CD4-positive, alpha-beta memory T cell (primary cell): ENCODE results near the gene UBXN11. TPM values are rescaled to one million over a fixed set of nuclear protein-coding genes. Genes with fewer than 3 reads are reported as not detected.
"Not testable (repeated sequence)": the region's sequence is repeated elsewhere in the genome, so short reads cannot be mapped to it uniquely, and the experiment has no call there.

Experiments used
- CTCF ChIA-PET: fragments of 350-600 bp; sonication (Branson Sonifier 250); formaldehyde crosslinking; loops from one replicate; lab custom pipeline; 2021; ENCODE audit warnings: inconsistent platforms; ENCODE audit not compliant: partially characterized antibody; lab: Charles Lee
- POLR2A ChIA-PET: fragments of 350-600 bp; sonication (Branson Sonifier 250); formaldehyde crosslinking; loops from one replicate; lab custom pipeline; 2021; ENCODE audit not compliant: partially characterized antibody; lab: Charles Lee
- DNase-seq, 5 donors: peaks; one replicate each; pipeline versions ENCODE4 v3.0.0 to v3.0.0-alpha.2; 2020 to 2022; ENCODE audit warnings: mixed read lengths in 1 of 5
- H3K27ac ChIP-seq: one replicate; pipeline ENCODE4 v1.7.0; 2013; ENCODE audit warnings: low read depth, low read length
- H3K27me3 ChIP-seq: 2 replicates; pipeline ENCODE4 v1.7.0; 2013; ENCODE audit warnings: mild to moderate bottlenecking, low read length, moderate library complexity; ENCODE audit not compliant: insufficient read depth
- H3K36me3 ChIP-seq: 2 replicates; pipeline ENCODE4 v1.7.0; 2013; ENCODE audit warnings: mild to moderate bottlenecking, low read length, moderate library complexity; ENCODE audit not compliant: insufficient read depth
- H3K4me1 ChIP-seq: 2 replicates; pipeline ENCODE4 v1.7.0; 2013; ENCODE audit warnings: mild to moderate bottlenecking, low read length, moderate library complexity; ENCODE audit not compliant: insufficient read depth
- H3K4me3 ChIP-seq, 2 donors: one replicate each; pipeline ENCODE4 v1.7.0; 2013; ENCODE audit warnings: low read length in 2 of 2, mild to moderate bottlenecking in 1 of 2
- H3K9me3 ChIP-seq, 2 donors: one replicate each; pipeline ENCODE4 v1.7.0; 2013; ENCODE audit warnings: low read length in 2 of 2, control low read depth in 1 of 2; ENCODE audit not compliant: control insufficient read depth in 1 of 2
- H3K27ac Mint-ChIP-seq, 7 donors: one replicate each; pipeline ENCODE4 v1.8.0; 2020 to 2021; ENCODE audit warnings: mixed read lengths in 7 of 7, mild to moderate bottlenecking in 6 of 7, inconsistent platforms in 3 of 7, moderate library complexity in 3 of 7
- H3K27me3 Mint-ChIP-seq, 2 donors: one replicate each; pipeline ENCODE4 v1.8.0; 2020 to 2021; ENCODE audit warnings: mixed read lengths in 2 of 2
- H3K36me3 Mint-ChIP-seq, 2 donors: one replicate each; pipeline ENCODE4 v1.8.0; 2020 to 2021; ENCODE audit warnings: mixed read lengths in 2 of 2, inconsistent platforms in 1 of 2, mild to moderate bottlenecking in 1 of 2
- H3K4me1 Mint-ChIP-seq, 4 donors: one replicate each; pipeline ENCODE4 v1.8.0; 2020 to 2021; ENCODE audit warnings: mixed read lengths in 4 of 4, mild to moderate bottlenecking in 1 of 4
- H3K4me3 Mint-ChIP-seq, 8 donors: one replicate each; pipeline ENCODE4 v1.8.0; 2020 to 2021; ENCODE audit warnings: mixed read lengths in 8 of 8, mild to moderate bottlenecking in 7 of 8, moderate library complexity in 6 of 8, inconsistent platforms in 3 of 8
- H3K9me3 Mint-ChIP-seq, 8 donors: one replicate each; pipeline ENCODE4 v1.8.0; 2020 to 2021; ENCODE audit warnings: mixed read lengths in 8 of 8, mild to moderate bottlenecking in 5 of 8, inconsistent platforms in 3 of 8, moderate library complexity in 1 of 8
- intact Hi-C: fragments of 100-400 bp; cut with micrococcal nuclease; formaldehyde crosslinking; loops from one replicate; pipeline ENCODE4 v1.15.1; 2023
- polyA plus RNA-seq, 2 donors: library from polyadenylated mRNA; unstranded; fragments of 300-500 nt; fragmentation: Illumina TruSeq; gene quantifications; one replicate each; pipeline ENCODE4 v1.2.3, GENCODE V29; 2021
- total RNA-seq, 2 experiments: library from RNA; stranded (reverse); gene quantifications; one replicate each; pipeline ENCODE4 v1.2.3, GENCODE V29; 2021

Gene UBXN11
- total and polyA plus RNA-seq, 4 experiments from 2014 or later: 13.3 to 117 (median 66.4) TPM

DNA sequence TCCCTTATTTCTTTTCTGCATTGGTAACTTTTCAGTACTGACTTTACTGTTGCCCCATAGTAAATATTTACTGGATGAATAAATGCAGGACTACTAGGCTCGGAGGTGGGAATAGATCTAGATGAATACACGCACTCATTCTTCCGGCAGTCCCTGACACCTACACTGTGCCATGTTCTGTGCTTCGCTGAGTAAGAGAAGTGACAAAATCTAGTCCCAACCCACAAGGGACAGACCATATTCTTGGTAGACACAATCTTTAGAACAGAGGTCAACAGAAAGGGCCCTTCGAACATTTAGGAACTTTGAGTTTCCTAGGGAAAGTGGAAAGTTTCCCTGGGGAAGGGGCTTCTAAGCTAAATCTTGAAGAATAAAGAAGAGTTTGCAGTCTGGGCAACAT, 8.1 kb upstream of the UBXN11 start:
- DNase-seq: no peak
- H3K9me3 ChIP-seq: no peaks in the 10 kb centered on the region
- CTCF ChIA-PET: interaction anchor here (0.7 to 25.6 kb wide), 6 partner anchors 9 to 102 kb away, joined by 3 to 1027 read pairs (median 4); partner anchors contain the start of genes CEP85 and SH3BGRL3
- H3K9me3 Mint-ChIP-seq: no peaks in the 10 kb centered on the region
- H3K27ac ChIP-seq: no peak overlapping the region
- peak overlapping the region; percentile 52 to 97 (median 83) for H3K27ac Mint-ChIP-seq
- no peaks in the 10 kb centered on the region for H3K27me3 Mint-ChIP-seq
- H3K4me1 Mint-ChIP-seq: peaks cover 40 to 72% (median 49%) of the 10 kb centered on the region in 4 donors
- H3K4me1 ChIP-seq: peaks cover 50% of the 10 kb centered on the region
- peaks cover 3% of the 10 kb centered on the region for H3K36me3 ChIP-seq
- POLR2A ChIA-PET: interaction anchor here (0.5 to 33.0 kb wide), 7 partner anchors 8 to 118 kb away, joined by 3 to 3358 read pairs (median 5); partner anchors contain the start of genes DHDDS, SH3BGRL3 and UBXN11
- peaks cover 18 to 19% of the 10 kb centered on the region in 2 donors for H3K36me3 Mint-ChIP-seq
- H3K27me3 ChIP-seq: no peaks in the 10 kb centered on the region
- intact Hi-C loops: no loop called here
- H3K4me3 Mint-ChIP-seq: peak overlapping the region in 6 of 8 donors; percentile 46 to 93 (median 83)
- H3K4me3 ChIP-seq: no peak overlapping the region

DNA sequence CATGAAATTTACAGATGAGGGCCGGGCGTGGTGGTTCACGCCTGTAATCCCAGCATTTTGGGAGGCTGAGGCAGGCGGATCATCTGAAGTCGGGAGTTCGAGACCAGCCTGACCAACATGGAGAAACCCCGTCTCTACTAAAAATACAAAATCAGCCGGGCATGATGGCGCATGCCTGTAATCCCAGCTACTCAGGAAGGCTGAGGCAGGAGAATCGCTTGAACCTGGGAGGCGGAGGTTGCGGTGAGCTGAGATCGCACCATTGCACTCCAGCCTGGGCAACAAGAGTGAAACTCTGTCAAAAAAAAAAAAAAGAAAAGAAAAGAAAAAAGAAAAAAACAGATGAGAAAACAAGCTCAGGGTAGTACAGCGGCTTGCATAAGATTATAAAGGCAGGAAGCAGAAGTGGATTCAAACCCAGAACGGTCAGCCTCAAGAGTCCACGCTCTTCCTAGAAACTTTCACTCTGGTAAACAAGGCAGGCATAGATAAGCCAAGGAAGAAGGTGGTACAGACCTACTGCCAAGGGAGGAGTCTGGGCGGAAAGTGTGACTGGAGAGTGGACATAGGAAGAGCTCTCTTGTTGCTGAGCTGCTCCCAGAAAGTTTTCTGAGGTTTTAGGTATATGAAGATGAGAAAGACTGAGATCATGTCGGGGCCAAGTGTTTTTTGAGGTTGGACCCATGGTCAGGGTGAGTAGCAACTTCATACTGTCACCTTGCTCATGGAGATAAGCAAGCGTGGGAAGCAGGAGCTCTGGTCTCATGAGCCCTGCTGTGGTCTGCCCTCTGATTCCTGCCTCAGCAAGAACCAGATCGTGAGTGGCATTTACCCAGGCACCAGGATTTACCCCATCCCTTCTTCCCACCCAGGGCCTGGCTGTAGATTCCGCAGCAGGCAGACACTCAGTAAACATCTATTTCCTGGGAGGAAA, 1.8 kb upstream of the UBXN11 start:
- not testable (repeated sequence) for H3K9me3 ChIP-seq, H3K27me3 ChIP-seq, H3K9me3 Mint-ChIP-seq, H3K36me3 ChIP-seq, H3K36me3 Mint-ChIP-seq, H3K27me3 Mint-ChIP-seq
- Mint-ChIP-seq H3K4me1 (peaks cover 31 to 50% (median 40%) of the 10 kb centered on the region in 4 donors), H3K4me3 (peak overlapping the region; percentile 23 to 99 (median 98)), H3K27ac (peak overlapping the region; percentile 81 to 98 (median 96))
- CTCF ChIA-PET: interaction anchor here (0.7 to 25.6 kb wide), 12 partner anchors 12 to 109 kb away, joined by 3 to 1027 read pairs (median 5); partner anchors contain the start of genes CD52 and SH3BGRL3
- peak overlapping the region; percentile 29 to 69 for H3K4me3 ChIP-seq
- intact Hi-C loops: loop anchor here (1.0 kb wide), 2 partner anchors 9 to 21 kb away; partner anchors contain the start of gene CD52
- H3K27ac ChIP-seq: peak overlapping the region; percentile 74
- peak in 1 of 5 donors; percentile 64 for DNase-seq
- POLR2A ChIA-PET: interaction anchor here (0.7 to 38.6 kb wide), 10 partner anchors 4 to 311 kb away, joined by 3 to 3358 read pairs (median 5); partner anchors contain the start of genes CD52, CEP85, SH3BGRL3 and UBXN11
- H3K4me1 ChIP-seq: peaks cover 44% of the 10 kb centered on the region

DNA sequence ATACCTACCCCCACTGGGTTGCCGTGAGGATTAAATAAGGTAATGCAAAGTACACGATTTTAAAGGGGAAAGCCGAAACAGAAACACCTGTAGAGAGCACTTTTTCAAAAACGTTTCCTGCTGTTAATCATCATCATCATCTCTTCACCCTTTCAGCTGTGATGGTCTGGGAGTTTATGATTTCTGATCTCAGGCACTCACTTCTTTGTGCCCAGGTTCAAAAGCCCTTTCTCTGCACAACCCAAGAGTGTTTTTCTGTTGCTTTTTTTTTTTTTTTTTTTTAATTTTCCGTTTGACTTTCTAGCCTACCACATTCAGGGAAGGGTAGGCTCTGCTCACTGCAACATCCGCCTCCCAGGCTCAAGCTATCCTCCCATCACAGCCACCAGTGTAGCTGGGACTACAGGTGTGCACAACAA, 936 bp upstream of the UBXN11 start:
- ChIA-PET CTCF (interaction anchor here (0.8 to 25.6 kb wide), 8 partner anchors 12 to 110 kb away, joined by 3 to 1027 read pairs (median 7); partner anchors contain the start of genes CD52 and SH3BGRL3), POLR2A (interaction anchor here (0.7 to 38.6 kb wide), 12 partner anchors 4 to 310 kb away, joined by 3 to 3358 read pairs (median 4); partner anchors contain the start of genes CD52, CEP85, SH3BGRL3 and UBXN11)
- intact Hi-C loops: loop anchor here (1.0 kb wide), 2 partner anchors 10 to 20 kb away; partner anchors contain the start of gene CD52
- no peaks in the 10 kb centered on the region for H3K27me3 Mint-ChIP-seq
- H3K4me1 Mint-ChIP-seq: peaks cover 28 to 46% (median 37%) of the 10 kb centered on the region in 4 donors
- Histone ChIP-seq H3K4me1 (peaks cover 42% of the 10 kb centered on the region), H3K27me3 (no peaks in the 10 kb centered on the region), H3K4me3 (peak overlapping the region; percentile 29 to 69), H3K9me3 (no peaks in the 10 kb centered on the region), H3K36me3 (no peaks in the 10 kb centered on the region), H3K27ac (peak overlapping the region; percentile 74)
- H3K36me3 Mint-ChIP-seq: peaks cover 0 to 3% of the 10 kb centered on the region in 2 donors
- DNase-seq: peak; percentile 51 to 68 (median 62)
- peak overlapping the region; percentile 81 to 98 (median 96) for H3K27ac Mint-ChIP-seq
- peaks cover 0 to 2% (median 0%) of the 10 kb centered on the region in 8 donors for H3K9me3 Mint-ChIP-seq
- H3K4me3 Mint-ChIP-seq: peak overlapping the region; percentile 95 to 99 (median 98)

DNA sequence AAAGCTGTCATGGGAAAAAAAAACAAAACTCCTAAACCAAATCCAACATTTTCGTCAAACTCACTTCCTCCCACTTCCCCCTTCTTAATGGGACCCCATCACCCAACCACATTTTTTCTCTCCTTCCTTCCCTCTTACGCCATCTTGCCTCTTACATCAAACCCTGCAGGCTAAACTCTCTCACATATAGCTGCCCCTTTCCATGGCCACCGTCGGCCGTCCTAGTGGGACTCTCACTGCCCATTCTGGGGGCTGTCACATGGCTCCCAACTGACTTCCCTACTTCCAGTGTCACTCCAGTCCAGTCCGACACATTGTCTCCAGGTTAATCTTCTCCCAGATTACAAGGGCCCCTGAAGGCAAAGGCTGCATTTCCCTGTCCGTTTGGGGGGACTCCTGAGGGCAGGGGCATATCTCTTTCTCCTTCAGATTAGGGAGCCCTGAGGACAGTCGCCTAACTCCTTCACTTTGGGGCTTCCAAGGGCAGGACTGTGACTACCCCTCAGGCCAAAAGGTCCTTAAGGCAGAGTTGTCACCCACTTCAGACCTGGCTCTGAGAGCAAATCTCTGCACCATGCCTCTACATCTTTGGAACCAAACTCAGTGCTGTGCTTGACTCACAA, 658 bp downstream of the UBXN11 start:
- intact Hi-C loops: loop anchor here (1.0 kb wide), 1 partner anchor 168 kb away; no protein-coding TSS in a partner anchor
- Histone ChIP-seq H3K9me3 (no peaks in the 10 kb centered on the region), H3K27ac (peak overlapping the region; percentile 74), H3K36me3 (no peaks in the 10 kb centered on the region), H3K4me3 (peak overlapping the region; percentile 69 to 86), H3K4me1 (peaks cover 42% of the 10 kb centered on the region), H3K27me3 (no peaks in the 10 kb centered on the region)
- POLR2A ChIA-PET: interaction anchor here (1.4 to 38.6 kb wide), 5 partner anchors 6 to 70 kb away, joined by 4 to 3358 read pairs (median 13); partner anchors contain the start of genes CD52, SH3BGRL3 and UBXN11
- Mint-ChIP-seq H3K4me1 (peaks cover 25 to 39% (median 32%) of the 10 kb centered on the region in 4 donors), H3K27me3 (no peaks in the 10 kb centered on the region), H3K9me3 (peaks cover 0 to 2% (median 0%) of the 10 kb centered on the region in 8 donors), H3K4me3 (peak overlapping the region; percentile 95 to 99 (median 98)), H3K27ac (peak overlapping the region; percentile 92 to 99 (median 98)), H3K36me3 (peaks cover 0 to 3% of the 10 kb centered on the region in 2 donors)
- DNase-seq: no peak
- CTCF ChIA-PET: interaction anchor here (1.1 to 25.6 kb wide), 3 partner anchors 9 to 22 kb away, joined by 3 to 1027 read pairs (median 128); partner anchors contain the start of genes CD52 and SH3BGRL3

DNA sequence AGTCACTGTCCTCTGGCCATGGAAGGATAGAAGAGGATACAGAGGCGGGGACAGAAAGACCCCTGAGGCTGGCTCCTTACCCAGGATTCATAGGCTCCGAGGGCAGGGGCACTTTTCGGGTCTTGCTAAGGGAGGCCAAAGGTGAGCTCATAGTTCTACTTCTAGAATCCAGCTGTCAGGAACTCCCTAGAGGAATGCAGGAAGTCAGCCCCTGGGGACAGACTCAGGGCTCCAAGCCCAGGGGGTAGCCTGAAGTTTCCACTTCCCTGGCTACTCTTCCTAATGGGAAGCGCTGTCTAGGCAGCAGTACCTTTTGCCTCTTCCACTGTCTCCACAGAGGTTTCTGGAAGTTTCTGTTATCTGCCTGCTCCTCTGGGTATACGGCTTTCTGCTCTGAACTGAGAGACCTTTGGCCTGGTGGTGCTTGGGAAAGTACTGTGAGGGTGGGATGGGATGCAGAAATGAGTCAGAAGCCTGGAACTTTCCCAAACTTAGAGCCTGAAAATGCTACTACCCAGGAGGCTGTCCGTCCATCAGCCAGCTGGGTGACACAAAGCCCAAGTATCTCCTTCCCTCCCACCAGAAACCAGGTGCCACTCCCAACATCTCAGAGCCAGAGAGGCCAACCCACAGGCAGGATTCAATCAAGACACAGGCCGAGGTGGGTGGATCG, 3.6 kb downstream of the UBXN11 start:
- no peaks in the 10 kb centered on the region for H3K27me3 ChIP-seq
- H3K36me3 ChIP-seq: no peaks in the 10 kb centered on the region
- intact Hi-C loops: no loop called here
- ChIA-PET CTCF (interaction anchor here (0.9 to 25.6 kb wide), 2 partner anchors 18 to 19 kb away, joined by 3 to 1027 read pairs; partner anchors contain the start of gene SH3BGRL3), POLR2A (interaction anchor here (1.0 to 38.6 kb wide), 3 partner anchors 9 to 76 kb away, joined by 3 to 3358 read pairs (median 3358); partner anchors contain the start of genes CD52, SH3BGRL3 and UBXN11)
- H3K27ac ChIP-seq: no peak overlapping the region
- no peaks in the 10 kb centered on the region for H3K27me3 Mint-ChIP-seq
- H3K9me3 Mint-ChIP-seq: peaks cover 0 to 2% (median 0%) of the 10 kb centered on the region in 8 donors
- H3K4me3 Mint-ChIP-seq: no peak overlapping the region
- peaks cover 23% of the 10 kb centered on the region for H3K4me1 ChIP-seq
- H3K36me3 Mint-ChIP-seq: peaks cover 0 to 3% of the 10 kb centered on the region in 2 donors
- no peak overlapping the region for H3K4me3 ChIP-seq
- H3K4me1 Mint-ChIP-seq: peaks cover 21 to 41% (median 27%) of the 10 kb centered on the region in 4 donors
- no peak for DNase-seq
- peak overlapping the region in 2 of 7 donors; percentile 9 to 67 for H3K27ac Mint-ChIP-seq
- no peaks in the 10 kb centered on the region for H3K9me3 ChIP-seq
